HepG2 (cell line): ENCODE measurements around the gene CACNG7. TPM values are rescaled to one million over a fixed set of nuclear protein-coding genes. Genes with fewer than 3 reads are reported as not detected.

Experiments
- AKAP8 ChIP-seq: sonication (generic); formaldehyde crosslinking; IDR thresholded peaks from 2 replicates; pipeline ENCODE4 v1.5.1; 2020; ENCODE audit warnings: mild to moderate bottlenecking, missing genetic modification reagents
- ARID2 ChIP-seq: sonication (generic); formaldehyde crosslinking; IDR thresholded peaks from 2 replicates; pipeline ENCODE4 v1.8.1; 2022; ENCODE audit warnings: mild to moderate bottlenecking, missing genetic modification reagents, borderline replicate concordance
- CHD4 ChIP-seq: fragments of 200-600 bp; sonication (generic); IDR thresholded peaks from 2 replicates; pipeline ENCODE4 v1.7.0; 2017; ENCODE audit warnings: mild to moderate bottlenecking, low read length, borderline replicate concordance
- ELF4 ChIP-seq: sonication (generic); formaldehyde crosslinking; IDR thresholded peaks from 2 replicates; pipeline ENCODE4 v1.5.0; 2020; ENCODE audit warnings: missing genetic modification reagents, mild to moderate bottlenecking, moderate library complexity, borderline replicate concordance
- EP300 ChIP-seq, 3 experiments: sonication (generic) in 1 of 3; formaldehyde crosslinking in 1 of 3; IDR thresholded peaks; 2 replicates each; pipeline versions ENCODE4 v1.5.1 to v1.6.1; 2011 to 2020; ENCODE audit warnings: low read depth in 2 of 3, low read length in 2 of 3, borderline replicate concordance in 1 of 3, improper control_type of control experiment in 1 of 3, mild to moderate bottlenecking in 1 of 3, missing genetic modification reagents in 1 of 3, moderate library complexity in 1 of 3
- FOSL1 ChIP-seq: sonication (generic); formaldehyde crosslinking; IDR thresholded peaks from 2 replicates; pipeline ENCODE4 v1.9.0; 2021; ENCODE audit warnings: missing genetic modification reagents, borderline replicate concordance
- HMG20B ChIP-seq: conservative IDR thresholded peaks from 2 replicates; pipeline ENCODE4 v1.6.1; 2016; ENCODE audit warnings: missing genetic modification reagents, missing compliant biosample characterization
- JUNB ChIP-seq: sonication (generic); formaldehyde crosslinking; IDR thresholded peaks from 2 replicates; pipeline ENCODE4 v1.8.0; 2022; ENCODE audit warnings: missing genetic modification reagents, mild to moderate bottlenecking, borderline replicate concordance
- MBD4 ChIP-seq: IDR thresholded peaks from 2 replicates; pipeline ENCODE4 v1.6.1; 2012; ENCODE audit warnings: low read length, inconsistent platforms, borderline replicate concordance
- MTF2 ChIP-seq: sonication (generic); formaldehyde crosslinking; IDR thresholded peaks from 2 replicates; pipeline ENCODE4 v1.5.0; 2020; ENCODE audit warnings: missing genetic modification reagents, borderline replicate concordance
- NR2F6 ChIP-seq, 2 experiments: IDR thresholded peaks; 2 replicates each; pipeline ENCODE4 v1.6.1; 2016; ENCODE audit warnings: antibody characterized with exemption in 1 of 2, mild to moderate bottlenecking in 1 of 2
- RFX3 ChIP-seq: IDR thresholded peaks from 2 replicates; pipeline ENCODE4 v1.6.1; 2016; ENCODE audit warnings: missing biosample characterization, missing genetic modification reagents
- RFXAP ChIP-seq: sonication (generic); formaldehyde crosslinking; IDR thresholded peaks from 2 replicates; pipeline ENCODE4 v1.4.0; 2020; ENCODE audit warnings: missing genetic modification reagents, borderline replicate concordance
- SOX13 ChIP-seq, 3 experiments: fragments of 450-650 bp in 1 of 3; sonication (generic) in 1 of 3; formaldehyde crosslinking in 1 of 3; IDR thresholded peaks in 2 of 3; conservative IDR thresholded peaks in 1 of 3; 2 replicates each; pipeline versions ENCODE4 v1.5.0 to v1.6.1; 2016 to 2020; ENCODE audit warnings: antibody characterized with exemption in 1 of 3, mild to moderate bottlenecking in 1 of 3, missing compliant biosample characterization in 1 of 3, missing genetic modification reagents in 1 of 3, moderate library complexity in 1 of 3
- SP4 ChIP-seq: sonication (generic); formaldehyde crosslinking; IDR thresholded peaks from 2 replicates; pipeline ENCODE4 v1.8.1; 2023; ENCODE audit warnings: mild to moderate bottlenecking, missing genetic modification reagents
- SRSF1 ChIP-seq: fragments of 200-400 bp; formaldehyde crosslinking; optimal IDR thresholded peaks from 2 replicates; pipeline ENCODE3; 2017; ENCODE audit warnings: mild to moderate bottlenecking, low read depth, low read length, moderate library complexity
- TCF7 ChIP-seq: sonication (generic); IDR thresholded peaks from 2 replicates; pipeline ENCODE4 v1.6.1; 2016; ENCODE audit warnings: antibody characterized with exemption, low read depth
- TEAD3 ChIP-seq: optimal IDR thresholded peaks from 2 replicates; pipeline ENCODE3; 2016; ENCODE audit warnings: borderline replicate concordance
- ZC3H13 ChIP-seq: sonication (generic); formaldehyde crosslinking; IDR thresholded peaks from 2 replicates; pipeline ENCODE4 v1.8.1; 2023; ENCODE audit warnings: mild to moderate bottlenecking, missing genetic modification reagents, moderate library complexity
- ZEB1 ChIP-seq: IDR thresholded peaks from 2 replicates; pipeline ENCODE4 v1.6.1; 2012; ENCODE audit warnings: mild to moderate bottlenecking, low read depth, inconsistent platforms; ENCODE audit not compliant: insufficient replicate concordance
- ZNF335 ChIP-seq: sonication (generic); formaldehyde crosslinking; IDR thresholded peaks from 2 replicates; pipeline ENCODE4 v1.4.0; 2020; ENCODE audit warnings: missing genetic modification reagents
- ZNF607 ChIP-seq: sonication (generic); formaldehyde crosslinking; IDR thresholded peaks from 2 replicates; pipeline ENCODE4 v1.5.1; 2020; ENCODE audit warnings: missing genetic modification reagents, mild to moderate bottlenecking, borderline replicate concordance
- ZNF775 ChIP-seq: sonication (generic); formaldehyde crosslinking; IDR thresholded peaks from 2 replicates; pipeline ENCODE4 v1.4.0; 2020; ENCODE audit warnings: missing genetic modification reagents, mild to moderate bottlenecking, moderate library complexity, borderline replicate concordance
- ZNF800 ChIP-seq: sonication (generic); formaldehyde crosslinking; IDR thresholded peaks from 2 replicates; pipeline ENCODE4 v1.4.0; 2020; ENCODE audit warnings: missing genetic modification reagents
- ZNF850 ChIP-seq: sonication (generic); formaldehyde crosslinking; conservative IDR thresholded peaks from 2 replicates; pipeline ENCODE4 v1.9.0; 2021; ENCODE audit warnings: mild to moderate bottlenecking, missing genetic modification reagents
- ZSCAN22 ChIP-seq: sonication (generic); formaldehyde crosslinking; IDR thresholded peaks from 2 replicates; pipeline ENCODE4 v1.4.0; 2020; ENCODE audit warnings: mild to moderate bottlenecking, missing genetic modification reagents
- ZSCAN29 ChIP-seq: sonication (generic); formaldehyde crosslinking; conservative IDR thresholded peaks from 2 replicates; pipeline ENCODE4 v1.4.0; 2020; ENCODE audit warnings: mild to moderate bottlenecking, missing genetic modification reagents
- polyA plus RNA-seq, 8 experiments: library from polyadenylated mRNA; depleted of rRNA in 3 of 8; stranded (reverse) in 7 of 8; unstranded in 1 of 8; fragments of >200 nt; fragmentation: Illumina TruSeq in 4 of 8; extraction: Trizol in 4 of 8; gene quantifications; 2 replicates each; pipeline versions ENCODE4 v1.2.1 to v1.2.3, GENCODE V29; 2011 to 2016; ENCODE audit warnings: low read depth in 4 of 8, missing spikeins in 1 of 8, mixed read lengths in 1 of 8; ENCODE audit not compliant: insufficient read depth in 1 of 8
- total RNA-seq, 5 experiments: library from RNA; depleted of rRNA; stranded (reverse); fragments of >200 nt; fragmentation: Illumina TruSeq; extraction: Trizol; gene quantifications; 2 replicates each; pipeline ENCODE4 v1.2.3, GENCODE V29; 2016; ENCODE audit warnings: low read depth in 1 of 5

CACNG7 gene
- total and polyA plus RNA-seq, 2 of the 13 experiments (the other 11 are each of a cell fraction or from before 2014, with no cell fraction given): not detected

GRCh38 chr19:53867225-53868090 lies 41.6 kb upstream of the CACNG7 start, which contains the start of gene MYADM (continued):
- TF ChIP-seq TEAD3 (CRISPR knock-in tag) (peak; percentile 36), ZC3H13 (CRISPR knock-in tag) (no peak), RFXAP (peak; percentile 81; the same call in 1 of the 2 replicates), MBD4 (no peak), ZEB1 (peak; percentile 55), ZSCAN22 (CRISPR knock-in tag) (no peak), ELF4 (CRISPR knock-in tag) (0 out of 2 replicates have a peak, but pooled peaks have one; percentile 17), TCF7 (peak; percentile 13; the same call in 1 of the 2 replicates), ZNF800 (CRISPR knock-in tag) (no peak), AKAP8 (CRISPR knock-in tag) (no peak), NR2F6 (IDR thresholded peaks at IDR 0.05) (peak; percentile 62), NR2F6 (CRISPR knock-in tag; IDR thresholded peaks at IDR 0.05) (peak; percentile 51), HMG20B (no peak), ZNF607 (CRISPR knock-in tag) (peak; percentile 23; the same call in 1 of the 2 replicates), RFX3 (CRISPR knock-in tag) (peak; percentile 90), FOSL1 (no peak), SRSF1 (no peak), ZNF775 (0 out of 2 replicates have a peak, but pooled peaks have one; percentile 49), MTF2 (CRISPR knock-in tag) (no peak), SP4 (CRISPR knock-in tag) (peak; percentile 93), JUNB (CRISPR knock-in tag) (no peak), ZNF850 (CRISPR knock-in tag) (no peak; the same call in 1 of the 2 replicates), SOX13 (IDR thresholded peaks at IDR 0.05) (no peak; the same call in 1 of the 2 replicates), SOX13 (CRISPR knock-in tag; conservative IDR thresholded peaks at IDR 0.05 in 1 of 2, IDR thresholded peaks at IDR 0.05 in 1 of 2) (peak in 1 of 2 experiments; percentile 62; a peak in 2 of 4 replicates), EP300 (IDR thresholded peaks at IDR 0.05; ENCODE audit: low read depth in 2 of 2, low read length in 2 of 2) (peak; percentile 73 to 90), EP300 (CRISPR knock-in tag; IDR thresholded peaks at IDR 0.05; ENCODE audit: borderline replicate concordance) (peak; percentile 84), ZSCAN29 (CRISPR knock-in tag) (0 out of 2 replicates have a peak, but pooled peaks have one; percentile 47), CHD4 (no peak), ZNF335 (CRISPR knock-in tag) (peak; percentile 35; the same call in 1 of the 2 replicates), ARID2 (CRISPR knock-in tag) (no peak)
